OCI-LY7 (cell line): ENCODE results near the gene NLRX1. TPM values are rescaled to one million over a fixed set of nuclear protein-coding genes. Genes with fewer than 3 reads are reported as not detected.

Experiments
- BruUV-seq: library from RNA; stranded (reverse); fragments of 400-500 nt; replicated peaks from 2 replicates; lab custom pipeline; 2021; lab: Mats Ljungman, UMichigan
- CTCF ChIA-PET: fragments of 300-600 bp; sonication (Branson Sonifier 250); formaldehyde crosslinking; loops from one replicate; lab custom pipeline; 2022; ENCODE audit warnings: antibody characterized with exemption; ENCODE audit not compliant: unreplicated experiment; lab: Charles Lee
- POLR2A ChIA-PET: fragments of 300-600 bp; sonication (Branson Sonifier 250); formaldehyde crosslinking; loops from one replicate; lab custom pipeline; 2022; ENCODE audit warnings: antibody characterized with exemption; lab: Charles Lee
- DNase-seq: peaks from one replicate; pipeline ENCODE4 v3.0.0-alpha.2; 2015; ENCODE audit warnings: low spot score
- H2AFZ ChIP-seq: fragments of 200-600 bp; sonication (generic), shearing (Covaris generic); 2 replicates; pipeline ENCODE4 v1.6.1; 2014; ENCODE audit warnings: mild to moderate bottlenecking, antibody characterized with exemption, low read length, moderate library complexity
- H3K27ac ChIP-seq: fragments of 200-600 bp; sonication (generic); 2 replicates; pipeline ENCODE4 v1.5.1; 2014; ENCODE audit warnings: mixed run types, low read depth, mild to moderate bottlenecking, moderate library complexity, low read length, inconsistent platforms; ENCODE audit not compliant: poor library complexity, severe bottlenecking
- H3K36me3 ChIP-seq: fragments of 200-600 bp; sonication (generic); 2 replicates; pipeline ENCODE4 v1.6.1; 2014; ENCODE audit warnings: mild to moderate bottlenecking, antibody characterized with exemption, low read length, moderate library complexity, mixed read lengths; ENCODE audit not compliant: insufficient read depth
- H3K4me1 ChIP-seq: fragments of 200-600 bp; sonication (generic); 2 replicates; pipeline ENCODE4 v1.5.1; 2014; ENCODE audit warnings: mild to moderate bottlenecking, low read length; ENCODE audit not compliant: insufficient read depth, poor library complexity, severe bottlenecking
- H3K4me2 ChIP-seq: fragments of 200-600 bp; sonication (generic); 2 replicates; pipeline ENCODE4 v1.6.1; 2014; ENCODE audit warnings: mild to moderate bottlenecking, low read length
- H3K4me3 ChIP-seq: fragments of 200-600 bp; sonication (generic); 2 replicates; pipeline ENCODE4 v1.5.1; 2014; ENCODE audit warnings: mild to moderate bottlenecking, low read depth, low read length; ENCODE audit not compliant: poor library complexity, severe bottlenecking
- H3K79me2 ChIP-seq: fragments of 200-600 bp; sonication (generic); 2 replicates; pipeline ENCODE4 v1.6.1; 2016; ENCODE audit warnings: low read depth, mild to moderate bottlenecking, low read length, moderate library complexity, mixed read lengths; ENCODE audit not compliant: insufficient read depth
- H3K9me2 ChIP-seq: fragments of 200-600 bp; sonication (generic); 2 replicates; pipeline ENCODE4 v1.6.1; 2016; ENCODE audit warnings: mild to moderate bottlenecking, low read length, mixed read lengths; ENCODE audit not compliant: insufficient read depth
- H3K9me3 ChIP-seq: fragments of 200-600 bp; sonication (generic); 2 replicates; pipeline ENCODE4 v1.6.1; 2014; ENCODE audit warnings: mild to moderate bottlenecking, mixed run types, low read length, mixed read lengths
- H4K20me1 ChIP-seq: fragments of 200-600 bp; sonication (generic); 2 replicates; pipeline ENCODE4 v1.6.1; 2014; ENCODE audit warnings: mild to moderate bottlenecking, antibody characterized with exemption, low read length, moderate library complexity, mixed read lengths; ENCODE audit not compliant: insufficient read depth
- CTCF ChIP-seq: fragments of 200-600 bp; sonication (generic); conservative IDR thresholded peaks from 2 replicates; pipeline ENCODE4 v1.5.1; 2014; ENCODE audit warnings: mild to moderate bottlenecking, antibody characterized with exemption, low read length, moderate library complexity, mixed read lengths
- EZH2phosphoT487 ChIP-seq: fragments of 200-600 bp; sonication (generic); IDR thresholded peaks from 2 replicates; pipeline ENCODE4 v1.6.1; 2018; ENCODE audit warnings: low read depth, borderline replicate concordance, mild to moderate bottlenecking, mixed run types, antibody characterized with exemption, low read length, moderate library complexity, mixed read lengths
- intact Hi-C: fragments of 100-400 bp; cut with micrococcal nuclease; formaldehyde crosslinking; loops from one replicate; pipeline ENCODE4 v1.10.0; 2022; ENCODE audit not compliant: unreplicated experiment
- total RNA-seq, 2 experiments: library from RNA; depleted of rRNA in 1 of 2; stranded (reverse); fragments of >200 nt in 1 of 2; shearing (Covaris generic) in 1 of 2; gene quantifications; 2 replicates each; pipeline ENCODE4 v1.2.3, GENCODE V29; 2014 to 2022

Gene NLRX1
- total RNA-seq, 2 experiments from 2014 or later: 2.1 to 8.8 TPM

- H2AFZ ChIP-seq: no peak overlapping the region
- H3K4me1 ChIP-seq: peaks cover 22% of the 10 kb centered on the region
- CTCF ChIA-PET: interaction anchor here (0.6 kb wide), 1 partner anchor 26 kb away, joined by 3 read pairs; no protein-coding TSS in a partner anchor
- no peaks in the 10 kb centered on the region for H3K79me2 ChIP-seq
- H3K4me3 ChIP-seq: no peak overlapping the region
- H3K9me2 ChIP-seq: no peaks in the 10 kb centered on the region
- POLR2A ChIA-PET: interaction anchor here (0.5 to 1.1 kb wide), 2 partner anchors 31 to 67 kb away, joined by 3 to 4 read pairs; partner anchors contain the start of gene HINFP
- no TSS peak for BruUV-seq
- no peak for TF ChIP-seq CTCF
- no peaks in the 10 kb centered on the region for H3K9me3 ChIP-seq
- no peaks in the 10 kb centered on the region for H3K36me3 ChIP-seq
- H4K20me1 ChIP-seq: no peaks in the 10 kb centered on the region
- H3K4me2 ChIP-seq: no peak overlapping the region
- intact Hi-C loops: no loop called here
- no peak for DNase-seq
- H3K27ac ChIP-seq: no peak overlapping the region
Observed at GRCh38 chr11:119152604-119153003, 15.9 kb upstream of the NLRX1 start.

GRCh38 chr11:119153049-119153818, 15.3 kb upstream of the NLRX1 start:
- Histone ChIP-seq H3K4me3 (no peak overlapping the region), H3K4me2 (no peak overlapping the region), H3K27ac (no peak overlapping the region), H3K4me1 (peaks cover 16% of the 10 kb centered on the region), H2AFZ (no peak overlapping the region), H3K9me3 (no peaks in the 10 kb centered on the region), H4K20me1 (no peaks in the 10 kb centered on the region), H3K36me3 (no peaks in the 10 kb centered on the region), H3K9me2 (no peaks in the 10 kb centered on the region), H3K79me2 (no peaks in the 10 kb centered on the region)
- ChIA-PET POLR2A (interaction anchor here (0.5 to 1.1 kb wide), 2 partner anchors 32 to 68 kb away, joined by 3 to 4 read pairs; partner anchors contain the start of gene HINFP), CTCF (interaction anchor here (0.6 kb wide), 1 partner anchor 26 kb away, joined by 3 read pairs; no protein-coding TSS in a partner anchor)
- no TSS peak for BruUV-seq
- no peak for TF ChIP-seq EZH2phosphoT487
- 0 out of 2 replicates have a peak, but pooled peaks have one; percentile 18 for TF ChIP-seq CTCF
- no peak for DNase-seq
- intact Hi-C loops: no loop called here

- BruUV-seq: no TSS peak
- H3K4me2 ChIP-seq: no peak overlapping the region
Observed at GRCh38 chr11:119154178-119154577, 14.3 kb upstream of the NLRX1 start.

More at GRCh38 chr11:119154178-119154577, 14.3 kb upstream of the NLRX1 start:
- no peaks in the 10 kb centered on the region for H4K20me1 ChIP-seq
- H3K9me3 ChIP-seq: no peaks in the 10 kb centered on the region
- H3K4me1 ChIP-seq: peaks cover 8% of the 10 kb centered on the region
- DNase-seq: no peak
- intact Hi-C loops: no loop called here
- H3K36me3 ChIP-seq: no peaks in the 10 kb centered on the region
- TF ChIP-seq EZH2phosphoT487: no peak
- no peak for TF ChIP-seq CTCF
- H3K4me3 ChIP-seq: no peak overlapping the region
- ChIA-PET CTCF (interaction anchor here (0.6 to 1.1 kb wide), 3 partner anchors 10 to 98 kb away, joined by 3 to 4 read pairs (median 3); partner anchors contain the start of gene HYOU1), POLR2A (interaction anchor here (0.5 to 0.7 kb wide), 2 partner anchors 57 to 503 kb away, joined by 3 to 4 read pairs; no protein-coding TSS in a partner anchor)
- no peak overlapping the region for H2AFZ ChIP-seq
- H3K79me2 ChIP-seq: no peaks in the 10 kb centered on the region
- H3K27ac ChIP-seq: no peak overlapping the region
- no peaks in the 10 kb centered on the region for H3K9me2 ChIP-seq
